D721Med (cell line): Measurements from ENCODE around the gene FBXO48.

Experiments
- DNase-seq: peaks from one replicate; pipeline ENCODE4 v3.0.0; 2011; ENCODE audit warnings: low spot score; ENCODE audit not compliant: insufficient read length
- FAIRE-seq: peaks from 2 replicates; lab custom pipeline; 2011; peaks lifted over from hg19 to GRCh38; lab: Jason Lieb, UNC
- TF ChIP-seq, protein P1 (sequence below): IDR thresholded peaks from 2 replicates; pipeline ENCODE4 v1.5.1; 2012; ENCODE audit warnings: mild to moderate bottlenecking, control low read depth; ENCODE audit not compliant: insufficient read depth; ENCODE audit errors: missing control alignments

Gene FBXO48

DNA sequence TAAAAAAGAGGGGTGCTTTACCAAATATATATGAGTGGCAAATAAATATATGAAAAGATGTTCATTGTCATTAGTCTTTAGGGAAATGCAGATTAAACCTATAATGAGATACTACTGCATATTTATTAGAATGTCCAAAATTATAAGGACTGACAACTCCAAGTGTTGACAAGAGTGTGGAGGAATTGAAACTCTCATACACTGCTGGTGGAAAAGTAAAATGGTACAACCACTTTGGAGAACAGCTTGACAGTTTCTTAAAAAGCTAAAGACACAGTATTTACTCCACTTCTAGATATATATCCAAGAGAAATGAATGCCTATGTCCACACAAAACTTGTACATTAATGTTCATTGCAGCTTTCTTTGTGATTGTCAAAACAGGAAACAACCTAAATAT, 51.6 kb downstream of the FBXO48 start:
- DNase-seq (no peak), FAIRE-seq (no peak)
- TF ChIP-seq, protein P1, sequence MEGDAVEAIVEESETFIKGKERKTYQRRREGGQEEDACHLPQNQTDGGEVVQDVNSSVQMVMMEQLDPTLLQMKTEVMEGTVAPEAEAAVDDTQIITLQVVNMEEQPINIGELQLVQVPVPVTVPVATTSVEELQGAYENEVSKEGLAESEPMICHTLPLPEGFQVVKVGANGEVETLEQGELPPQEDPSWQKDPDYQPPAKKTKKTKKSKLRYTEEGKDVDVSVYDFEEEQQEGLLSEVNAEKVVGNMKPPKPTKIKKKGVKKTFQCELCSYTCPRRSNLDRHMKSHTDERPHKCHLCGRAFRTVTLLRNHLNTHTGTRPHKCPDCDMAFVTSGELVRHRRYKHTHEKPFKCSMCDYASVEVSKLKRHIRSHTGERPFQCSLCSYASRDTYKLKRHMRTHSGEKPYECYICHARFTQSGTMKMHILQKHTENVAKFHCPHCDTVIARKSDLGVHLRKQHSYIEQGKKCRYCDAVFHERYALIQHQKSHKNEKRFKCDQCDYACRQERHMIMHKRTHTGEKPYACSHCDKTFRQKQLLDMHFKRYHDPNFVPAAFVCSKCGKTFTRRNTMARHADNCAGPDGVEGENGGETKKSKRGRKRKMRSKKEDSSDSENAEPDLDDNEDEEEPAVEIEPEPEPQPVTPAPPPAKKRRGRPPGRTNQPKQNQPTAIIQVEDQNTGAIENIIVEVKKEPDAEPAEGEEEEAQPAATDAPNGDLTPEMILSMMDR: no peak

DNA sequence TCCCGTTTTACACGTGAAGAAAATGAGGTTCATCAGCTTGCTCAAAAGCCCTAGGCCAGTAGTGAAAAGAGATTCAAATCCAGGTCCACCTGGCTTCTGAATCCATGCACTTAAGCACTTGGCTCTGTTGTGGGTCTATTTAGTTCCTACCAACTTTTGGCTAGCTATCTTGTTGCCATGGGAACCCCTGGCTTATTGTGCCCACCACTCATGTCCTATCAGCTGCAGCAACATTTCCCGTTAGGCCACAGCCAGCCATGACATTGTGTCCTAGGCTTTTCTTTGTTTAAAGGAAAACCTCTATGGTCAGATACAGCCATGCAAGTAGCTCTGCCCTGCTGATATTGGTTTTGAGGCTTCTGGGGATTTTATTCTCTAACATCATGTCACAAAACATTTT, 52.2 kb downstream of the FBXO48 start:
- DNase-seq (no peak), FAIRE-seq (no peak)
- TF ChIP-seq, protein P1: no peak

DNA sequence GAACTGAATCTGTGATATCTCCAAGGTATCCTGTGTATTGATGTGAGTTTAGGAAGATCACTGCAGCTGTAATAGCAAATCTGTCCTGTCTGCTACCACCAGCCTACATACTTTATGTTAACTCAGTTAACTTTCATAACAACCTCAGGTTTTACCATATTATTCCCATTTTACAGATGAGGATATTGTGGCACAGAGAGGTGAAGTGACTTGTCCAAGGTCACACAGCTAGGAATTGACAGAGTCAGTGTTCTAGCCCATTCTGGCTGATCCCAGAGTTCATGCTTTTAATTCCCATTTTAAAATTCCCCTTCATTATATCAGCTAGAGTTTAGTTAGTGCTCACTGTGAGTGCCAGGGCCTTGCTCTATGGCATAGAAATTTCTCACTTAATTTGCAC, 52.6 kb downstream of the FBXO48 start:
- TF ChIP-seq, protein P1: no peak

DNA sequence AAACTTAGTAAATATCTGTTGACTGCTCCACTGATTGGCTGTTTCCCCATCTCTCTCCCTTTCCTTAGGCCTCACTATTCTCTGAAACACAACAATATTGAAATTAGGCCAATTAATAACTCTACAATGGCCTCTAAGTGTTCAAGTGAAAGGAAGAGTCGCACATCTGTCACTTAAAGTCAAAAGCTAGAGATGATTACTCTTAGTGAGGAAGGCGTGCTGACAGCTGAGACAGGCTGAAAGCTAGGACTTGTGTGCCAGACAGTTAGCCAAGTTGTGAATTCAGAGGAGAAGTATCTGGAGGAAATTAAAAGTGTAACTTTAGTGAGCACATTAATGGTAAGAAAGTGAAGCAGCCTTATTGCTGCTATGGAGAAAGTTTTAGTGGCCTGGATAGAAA, 53.6 kb downstream of the FBXO48 start:
- TF ChIP-seq, protein P1: no peak
- DNase-seq (no peak), FAIRE-seq (no peak)

More for the DNA sequence above, 52.6 kb downstream of the FBXO48 start:
- FAIRE-seq (no peak), DNase-seq (no peak)

DNA sequence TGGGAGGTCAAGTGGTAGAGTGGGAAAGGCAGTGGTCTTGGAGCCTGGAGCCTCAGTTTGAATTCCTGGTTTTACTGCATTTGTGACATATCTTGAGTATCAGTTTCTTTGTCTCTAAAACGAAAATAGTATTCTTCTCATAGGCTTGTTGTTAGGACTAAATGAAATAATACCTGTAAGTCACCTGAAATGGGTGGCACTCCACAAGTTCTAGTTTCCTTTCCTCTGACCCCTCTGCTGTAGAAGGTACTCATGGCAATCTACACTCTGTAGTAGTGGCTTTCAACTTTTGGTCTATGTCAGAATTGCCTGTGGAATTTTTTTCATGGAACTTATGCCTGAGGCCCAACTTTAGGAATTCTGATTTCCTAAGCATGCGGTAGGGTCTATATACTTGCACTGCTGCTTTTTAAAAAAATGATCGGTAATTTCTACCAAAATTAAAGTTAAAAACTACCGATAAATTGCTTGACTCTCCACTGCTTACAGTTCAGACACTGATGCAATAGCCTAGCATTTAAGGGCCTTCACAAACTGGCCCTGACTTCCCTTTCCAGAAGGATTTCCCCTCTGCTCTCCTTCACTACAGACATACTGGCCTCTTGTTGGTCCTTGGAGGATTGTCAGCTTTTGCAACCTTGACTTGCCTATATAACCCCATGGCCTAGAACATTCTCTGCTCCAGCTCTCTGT, 54.8 kb downstream of the FBXO48 start:
- FAIRE-seq: no peak
- DNase-seq: no peak
- TF ChIP-seq, protein P1: no peak

DNA sequence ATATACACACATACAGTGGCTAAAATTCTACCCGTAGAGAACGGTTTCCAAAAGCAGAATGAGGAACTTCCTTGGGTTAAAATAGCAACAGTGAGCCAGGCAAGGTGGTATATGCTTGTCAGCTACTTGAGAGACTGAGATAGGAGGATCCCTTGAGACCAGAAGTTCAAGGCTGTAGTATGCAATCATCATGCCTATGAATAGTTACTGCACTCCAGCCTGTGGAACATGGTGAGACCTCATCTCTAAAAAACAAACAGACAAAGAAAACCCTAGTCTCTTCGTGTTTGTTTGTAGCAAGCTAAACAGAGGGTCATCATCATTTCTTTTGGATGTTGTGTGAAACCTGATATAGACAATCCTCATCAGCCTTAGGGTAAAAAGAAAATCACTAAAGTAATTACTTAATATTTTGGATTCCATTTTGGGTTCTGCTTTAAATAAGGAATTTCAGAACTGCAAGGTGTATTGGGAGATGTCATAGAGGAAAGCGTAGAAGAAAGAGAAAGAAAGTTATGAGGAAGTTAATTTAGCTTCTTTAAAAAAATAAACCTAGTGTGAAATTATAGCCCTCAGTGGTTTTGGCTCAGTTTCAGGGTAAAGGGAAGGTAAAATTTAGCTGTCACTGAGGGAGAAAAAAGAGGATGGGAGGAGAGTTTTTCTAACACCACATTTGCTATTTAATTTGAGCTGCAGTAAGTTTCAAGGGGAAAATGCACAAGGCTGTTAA, 55.5 kb downstream of the FBXO48 start:
- DNase-seq (no peak), FAIRE-seq (no peak)
- TF ChIP-seq, protein P1: no peak
